Stimulated activated CD8-positive, alpha-beta memory T cell treated with anti-CD3 and anti-CD28 coated beads, Interleukin-2, amount 100 ng/mL, for 1 hour (primary cell): Measurements from ENCODE around the gene KLHL7.

Experiments
- DNase-seq, 2 donors: peaks; one replicate each; pipeline ENCODE4 v3.0.0-alpha.2; 2020; ENCODE audit warnings: low read depth in 2 of 2

Gene KLHL7

GRCh38 chr7:23105644-23106056 is at the start of gene KLHL7:
TSS of gene KLHL7 (plus strand) at chr7:23105785. CDS start at chr7:23106027, 242 bp downstream.
- peak; percentile 91 to 93 for DNase-seq

- DNase-seq = no peak
Measured at GRCh38 chr7:23058408-23059096, 47.0 kb upstream of the KLHL7 start.

GRCh38 chr7:23061327-23061726 is 44.3 kb upstream of the KLHL7 start:
- DNase-seq = no peak

GRCh38 chr7:23062452-23062851 is 43.1 kb upstream of the KLHL7 start:
- DNase-seq = no peak

- no peak for DNase-seq
Measured at GRCh38 chr7:23065974-23066373, 39.6 kb upstream of the KLHL7 start.

GRCh38 chr7:23067271-23067670 is 38.3 kb upstream of the KLHL7 start:
- DNase-seq = no peak

GRCh38 chr7:23072048-23072447 is 33.5 kb upstream of the KLHL7 start:
- DNase-seq = no peak

GRCh38 chr7:23072922-23073321 is 32.7 kb upstream of the KLHL7 start:
- DNase-seq = no peak

GRCh38 chr7:23074443-23075261 is 30.9 kb upstream of the KLHL7 start:
- no peak for DNase-seq

GRCh38 chr7:23075571-23075970 is 30.0 kb upstream of the KLHL7 start:
- no peak for DNase-seq

GRCh38 chr7:23076772-23077171 is 28.8 kb upstream of the KLHL7 start:
- DNase-seq = no peak

- DNase-seq = no peak
Measured at GRCh38 chr7:23093111-23093510, 12.5 kb upstream of the KLHL7 start.

GRCh38 chr7:23093546-23093945 is 12.0 kb upstream of the KLHL7 start:
- DNase-seq = no peak

- no peak for DNase-seq
Measured at GRCh38 chr7:23096518-23097290, 8.9 kb upstream of the KLHL7 start.

- no peak for DNase-seq
Measured at GRCh38 chr7:23098029-23098428, 7.6 kb upstream of the KLHL7 start.

GRCh38 chr7:23098460-23098859 is 7.1 kb upstream of the KLHL7 start:
- no peak for DNase-seq

GRCh38 chr7:23100697-23101096 is 4.9 kb upstream of the KLHL7 start:
- DNase-seq = no peak

GRCh38 chr7:23105086-23105643 is 420 bp upstream of the KLHL7 start:
- DNase-seq = no peak

GRCh38 chr7:23106057-23106822 is 655 bp downstream of the KLHL7 start:
- DNase-seq = peak in 1 of 2 donors; percentile 20

- DNase-seq = no peak
Measured at GRCh38 chr7:23106823-23107663, 1.5 kb downstream of the KLHL7 start.
